ENCODE measurements around the gene STK25. TPM values are rescaled to one million over a fixed set of nuclear protein-coding genes. Genes with fewer than 3 reads are reported as not detected.

STK25 gene
- total and polyA plus RNA-seq, 2 of the 8 experiments (the other 6 are each of a cell fraction or from before 2014, with no cell fraction given): 159 to 546 TPM

GRCh38 chr2:241505086-241505780 is 3.2 kb downstream of the STK25 start:
- peaks cover 14 to 54% of the 10 kb centered on the region in 2 experiments for H3K79me2 ChIP-seq (ENCODE audit: control insufficient read depth in 1 of 2, insufficient read depth in 2 of 2, low read length in 2 of 2)
- peak overlapping the region; percentile 24; the same call in 1 of the 2 replicates for H2BK5ac ChIP-seq (ENCODE audit: low read depth, low read length)
- no peak overlapping the region for H3K4me3 ChIP-seq (ENCODE audit: extremely low read depth in 1 of 4, insufficient read depth in 2 of 4, low read depth in 3 of 4, low read length in 4 of 4)
- no peak overlapping the region for H4K91ac ChIP-seq (replicated peaks; ENCODE audit: insufficient read length, low read length)
- H3K4ac ChIP-seq (replicated peaks; ENCODE audit: insufficient read length, low read depth, low read length): no peak overlapping the region
- H2BK20ac ChIP-seq (ENCODE audit: low read length): no peak overlapping the region
- H3K27me3 ChIP-seq (replicated peaks in 1 of 4; ENCODE audit: control insufficient read depth in 3 of 4, extremely low read depth in 1 of 4, insufficient read depth in 3 of 4, low read length in 3 of 4): peaks cover 0 to 9% (median 5%) of the 10 kb centered on the region in 4 experiments; a peak in 4 of 7 replicates
- FAIRE-seq (no peak), DNase-seq (ENCODE audit: low read depth in 1 of 2, low spot score in 2 of 2) (no peak)
- H2BK12ac ChIP-seq (ENCODE audit: low read depth, low read length): no peak overlapping the region
- WGBS, 2 experiments (ENCODE audit: extremely low coverage in 1 of 2, insufficient coverage in 1 of 2, insufficient read length in 1 of 2, insufficient replicate concordance in 2 of 2, low coverage in 1 of 2, low lambda C conversion rate in 2 of 2, missing lambda C conversion rate in 1 of 2): 91% methylated on average over 15 of the region's 15 CpGs; no CpG with 5 or more reads in 1 of the 2 experiments
- peaks cover 17% of the 10 kb centered on the region for H3K23me2 ChIP-seq (ENCODE audit: low read depth, low read length)
- no peak overlapping the region for H2AK5ac ChIP-seq (ENCODE audit: low read depth, low read length)
- ChIA-PET POLR2A (ENCODE audit: partially characterized antibody) (interaction anchor here (10.2 kb wide), 1 partner anchor 12 kb away, joined by 104 read pairs; no protein-coding TSS in a partner anchor), CTCF (ENCODE audit: partially characterized antibody) (interaction anchor here (1.4 to 1.5 kb wide), 2 partner anchors 11 to 374 kb away, joined by 3 to 4 read pairs; no protein-coding TSS in a partner anchor)
- H3K79me1 ChIP-seq (ENCODE audit: low read depth, low read length): peaks cover 18% of the 10 kb centered on the region
- H4K5ac ChIP-seq (ENCODE audit: insufficient read length, low read depth, low read length): no peak overlapping the region
- peaks cover 2 to 15% (median 11%) of the 10 kb centered on the region in 4 experiments for H3K4me1 ChIP-seq (replicated peaks in 1 of 4; ENCODE audit: control insufficient read depth in 3 of 4, insufficient read depth in 4 of 4, low read length in 3 of 4)
- H3K18ac ChIP-seq (ENCODE audit: extremely low read depth, low read length): no peak overlapping the region; the same call in 1 of the 2 replicates
- no peak overlapping the region for H4K8ac ChIP-seq (ENCODE audit: extremely low read depth, insufficient read depth, low read length)
- H2AFZ ChIP-seq (ENCODE audit: low read length): no peak overlapping the region
- H3K23ac ChIP-seq (ENCODE audit: insufficient read length): no peak overlapping the region
- H3K36me3 ChIP-seq (ENCODE audit: control insufficient read depth in 2 of 4, insufficient read depth in 4 of 4, low read length in 3 of 4): peaks cover 0 to 4% (median 3%) of the 10 kb centered on the region in 4 experiments; a peak in 5 of 8 replicates
- no peaks in the 10 kb centered on the region for H3K9me3 ChIP-seq (ENCODE audit: insufficient read depth in 2 of 2, low read depth in 1 of 2, low read length in 1 of 2)
- H4K20me1 ChIP-seq (replicated peaks in 1 of 2; ENCODE audit: control insufficient read depth in 1 of 2, insufficient read depth in 2 of 2, low read length in 2 of 2): peaks cover 9 to 35% of the 10 kb centered on the region in 2 experiments
- H3K14ac ChIP-seq (ENCODE audit: insufficient read length): no peak overlapping the region
- H3K56ac ChIP-seq (replicated peaks; ENCODE audit: insufficient read length, low read depth, low read length): no peak overlapping the region
- no peak overlapping the region for H2BK15ac ChIP-seq (ENCODE audit: low read length)
- no peak overlapping the region for H3K9ac ChIP-seq (replicated peaks in 1 of 4; ENCODE audit: extremely low read depth in 1 of 4, low read depth in 3 of 4, low read length in 3 of 4)
- H2BK120ac ChIP-seq (replicated peaks; ENCODE audit: low read depth, low read length): no peak overlapping the region
- no peak overlapping the region for H3K27ac ChIP-seq (ENCODE audit: low read depth, low read length)
- H3K4me2 ChIP-seq (ENCODE audit: insufficient read depth in 1 of 2, low read depth in 2 of 2, low read length in 2 of 2): no peak overlapping the region; a peak in 1 of 4 replicates
- no peak for TF ChIP-seq CBX5 (IDR thresholded peaks at IDR 0.05; ENCODE audit: low read depth, low read length)
- TF ChIP-seq CHD2 (IDR thresholded peaks at IDR 0.05; ENCODE audit: low read length): no peak
- no peak for TF ChIP-seq CTBP2 (IDR thresholded peaks at IDR 0.05; ENCODE audit: borderline replicate concordance, insufficient read depth, insufficient read length, low read length)
- no peak for TF ChIP-seq CTCF (IDR thresholded peaks at IDR 0.05; ENCODE audit: control extremely low read depth in 1 of 3, insufficient read depth in 1 of 3, low read depth in 1 of 3, low read length in 3 of 3)
- no peak for TF ChIP-seq TAF1 (IDR thresholded peaks at IDR 0.05; ENCODE audit: low read depth, low read length)
- no peak for TF ChIP-seq GABPA (IDR thresholded peaks at IDR 0.05; ENCODE audit: borderline replicate concordance, insufficient read depth, low read length)
